DOHH2 (cell line): Measurements from ENCODE around the gene CACNB1.

Source experiments
- H3F3A ChIP-seq: fragments of 200-600 bp; sonication (generic), shearing (Covaris generic); 2 replicates; pipeline ENCODE4 v1.6.0; 2016; ENCODE audit warnings: antibody characterized with exemption, mild to moderate bottlenecking; ENCODE audit not compliant: control insufficient read depth, insufficient read depth
- H3K27ac ChIP-seq: fragments of 200-600 bp; sonication (generic); 2 replicates; pipeline ENCODE4 v1.5.1; 2014; ENCODE audit warnings: low read depth, mild to moderate bottlenecking, low read length, moderate library complexity
- H3K27me3 ChIP-seq: fragments of 200-600 bp; sonication (generic); 2 replicates; pipeline ENCODE4 v1.6.1; 2014; ENCODE audit warnings: mild to moderate bottlenecking, low read length, mixed read lengths; ENCODE audit not compliant: control insufficient read depth
- H3K36me3 ChIP-seq: fragments of 200-600 bp; sonication (generic); 2 replicates; pipeline ENCODE4 v1.6.1; 2014; ENCODE audit warnings: mild to moderate bottlenecking, low read length, moderate library complexity, mixed read lengths; ENCODE audit not compliant: control insufficient read depth
- H3K4me1 ChIP-seq: fragments of 200-600 bp; sonication (generic); 2 replicates; pipeline ENCODE4 v1.6.1; 2014; ENCODE audit warnings: mild to moderate bottlenecking, low read length, mixed read lengths; ENCODE audit not compliant: control insufficient read depth
- H3K4me2 ChIP-seq: fragments of 200-600 bp; sonication (generic); 2 replicates; pipeline ENCODE4 v1.6.0; 2014; ENCODE audit warnings: mild to moderate bottlenecking, low read length, moderate library complexity
- H3K4me3 ChIP-seq: fragments of 200-600 bp; sonication (generic); 2 replicates; pipeline ENCODE4 v1.5.1; 2014; ENCODE audit warnings: mild to moderate bottlenecking, low read length, mixed read lengths
- H3K79me2 ChIP-seq: fragments of 200-600 bp; sonication (generic); 2 replicates; pipeline ENCODE4 v1.6.1; 2014; ENCODE audit warnings: mild to moderate bottlenecking, low read length, mixed read lengths; ENCODE audit not compliant: control insufficient read depth
- H3K9me2 ChIP-seq: fragments of 200-600 bp; sonication (generic); replicated peaks from 2 replicates; pipeline ENCODE4 v1.6.1; 2014; ENCODE audit warnings: mild to moderate bottlenecking, low read length, mixed read lengths; ENCODE audit not compliant: control insufficient read depth
- H3K9me3 ChIP-seq: fragments of 200-600 bp; sonication (generic); 2 replicates; pipeline ENCODE4 v1.6.1; 2014; ENCODE audit warnings: antibody characterized with exemption, low read length, mixed read lengths; ENCODE audit not compliant: control insufficient read depth, insufficient read depth
- H4K20me1 ChIP-seq: fragments of 200-600 bp; sonication (generic); 2 replicates; pipeline ENCODE4 v1.6.0; 2014; ENCODE audit warnings: low read depth, mild to moderate bottlenecking, antibody characterized with exemption, low read length, moderate library complexity; ENCODE audit not compliant: control insufficient read depth, insufficient read depth
- CTCF ChIP-seq: fragments of 200-600 bp; sonication (generic); IDR thresholded peaks from one replicate; pipeline ENCODE4 v1.5.1; 2014; ENCODE audit warnings: antibody characterized with exemption, mild to moderate bottlenecking, low read depth, low read length; ENCODE audit not compliant: poor library complexity, severe bottlenecking
- EZH2phosphoT487 ChIP-seq: fragments of 200-600 bp; sonication (generic); IDR thresholded peaks from 2 replicates; pipeline ENCODE4 v1.6.1; 2017; ENCODE audit warnings: borderline replicate concordance, mild to moderate bottlenecking, antibody characterized with exemption, low read length, moderate library complexity, mixed read lengths

Gene CACNB1

GRCh38 chr17:39173526-39174274 is 23.8 kb downstream of the CACNB1 start:
- Histone ChIP-seq H3K27me3 (no peaks in the 10 kb centered on the region), H3K27ac (no peak overlapping the region), H3F3A (peaks cover 2% of the 10 kb centered on the region), H3K4me3 (no peak overlapping the region), H3K36me3 (peaks cover 38% of the 10 kb centered on the region), H3K4me1 (peaks cover 19% of the 10 kb centered on the region), H3K9me2 (no peaks in the 10 kb centered on the region), H3K79me2 (no peaks in the 10 kb centered on the region), H3K9me3 (no peaks in the 10 kb centered on the region), H4K20me1 (peaks cover 4% of the 10 kb centered on the region; the same call in 1 of the 2 replicates), H3K4me2 (no peak overlapping the region; the same call in 1 of the 2 replicates)
- no peak for TF ChIP-seq CTCF

- no peak overlapping the region for H3K27ac ChIP-seq
- TF ChIP-seq CTCF: no peak
- no peaks in the 10 kb centered on the region for H3K27me3 ChIP-seq
- no peaks in the 10 kb centered on the region for H3K79me2 ChIP-seq
- H3K36me3 ChIP-seq: peaks cover 34% of the 10 kb centered on the region
- H3K4me2 ChIP-seq: peak overlapping the region; percentile 5; the same call in 1 of the 2 replicates
- H3K4me3 ChIP-seq: no peak overlapping the region
- H3K9me2 ChIP-seq: no peaks in the 10 kb centered on the region
- H3K9me3 ChIP-seq: no peaks in the 10 kb centered on the region
- H3F3A ChIP-seq: peaks cover 2% of the 10 kb centered on the region
- peaks cover 19% of the 10 kb centered on the region for H3K4me1 ChIP-seq
- peaks cover 4% of the 10 kb centered on the region; the same call in 1 of the 2 replicates for H4K20me1 ChIP-seq
Observed at GRCh38 chr17:39173080-39173479, 24.4 kb downstream of the CACNB1 start.

- H3K9me3 ChIP-seq: no peaks in the 10 kb centered on the region
- H3K9me2 ChIP-seq: no peaks in the 10 kb centered on the region
- H3K27ac ChIP-seq: no peak overlapping the region
- TF ChIP-seq EZH2phosphoT487: no peak
- no peak for TF ChIP-seq CTCF
- H3K4me1 ChIP-seq: peaks cover 24% of the 10 kb centered on the region
- H3K4me3 ChIP-seq: no peak overlapping the region
- H3F3A ChIP-seq: peaks cover 2% of the 10 kb centered on the region
- H3K36me3 ChIP-seq: peaks cover 23% of the 10 kb centered on the region
- peaks cover 4% of the 10 kb centered on the region; the same call in 1 of the 2 replicates for H3K27me3 ChIP-seq
- H3K4me2 ChIP-seq: no peak overlapping the region
- H4K20me1 ChIP-seq: peaks cover 4% of the 10 kb centered on the region; the same call in 1 of the 2 replicates
- no peaks in the 10 kb centered on the region for H3K79me2 ChIP-seq
Observed at GRCh38 chr17:39171933-39172332, 25.5 kb downstream of the CACNB1 start.
